PC-3 (cell line): ENCODE data around the gene BBOX1. TPM values are rescaled to one million over a fixed set of nuclear protein-coding genes. Genes with fewer than 3 reads are reported as not detected.

Experiments
- ATAC-seq: fragments of 200-7000 bp; cut with Tn5 transposase; 2 replicates; pipeline ENCODE4 v1.9.1; 2020; ENCODE audit warnings: mild to moderate bottlenecking, moderate library complexity
- BruUV-seq: library from RNA; stranded (reverse); fragments of 400-500 nt; replicated peaks from 2 replicates; lab custom pipeline; 2021; lab: Mats Ljungman, UMichigan
- CTCF ChIA-PET: fragments of 300-600 bp; sonication (Branson Sonifier 250); formaldehyde crosslinking; loops from one replicate; lab custom pipeline; 2022; ENCODE audit warnings: antibody characterized with exemption; lab: Charles Lee
- POLR2A ChIA-PET: fragments of 300-600 bp; sonication (Branson Sonifier 250); formaldehyde crosslinking; loops from one replicate; lab custom pipeline; 2022; ENCODE audit warnings: antibody characterized with exemption; ENCODE audit not compliant: unreplicated experiment; lab: Charles Lee
- DNase-seq: peaks from one replicate; pipeline ENCODE4 v3.0.0-alpha.2; 2015
- H2AFZ ChIP-seq: fragments of 300-600 bp; sonication (generic); 2 replicates; pipeline ENCODE4 v1.6.0; 2016; ENCODE audit warnings: antibody characterized with exemption, low read length
- H3F3A ChIP-seq: fragments of 300-600 bp; sonication (generic); one replicate; pipeline ENCODE4 v1.6.0; 2017; ENCODE audit warnings: antibody characterized with exemption, low read length, control low read depth, mild to moderate bottlenecking; ENCODE audit not compliant: unreplicated experiment
- H3K27ac ChIP-seq: fragments of 300-600 bp; sonication (generic); 2 replicates; pipeline ENCODE4 v1.5.1; 2016; ENCODE audit warnings: mild to moderate bottlenecking, low read length
- H3K27me3 ChIP-seq: fragments of 300-600 bp; sonication (generic); 2 replicates; pipeline ENCODE4 v1.6.1; 2016; ENCODE audit warnings: low read length, mixed read lengths
- H3K36me3 ChIP-seq: fragments of 300-600 bp; sonication (generic); 2 replicates; pipeline ENCODE4 v1.6.1; 2016; ENCODE audit warnings: low read depth, mixed run types, low read length, mixed read lengths
- H3K4me1 ChIP-seq: fragments of 300-600 bp; sonication (generic); 2 replicates; pipeline ENCODE4 v1.5.1; 2016; ENCODE audit warnings: low read length; ENCODE audit not compliant: insufficient read depth
- H3K4me2 ChIP-seq: fragments of 300-600 bp; sonication (generic); 2 replicates; pipeline ENCODE4 v1.6.0; 2016; ENCODE audit warnings: low read length
- H3K4me3 ChIP-seq: fragments of 300-600 bp; sonication (generic); 2 replicates; pipeline ENCODE4 v1.5.1; 2016; ENCODE audit warnings: mild to moderate bottlenecking, low read length, mixed read lengths
- H3K79me2 ChIP-seq: fragments of 300-600 bp; sonication (generic); 2 replicates; pipeline ENCODE4 v1.6.1; 2017; ENCODE audit warnings: low read length, mixed read lengths
- H3K9ac ChIP-seq: fragments of 300-600 bp; sonication (generic); 2 replicates; pipeline ENCODE4 v1.6.0; 2016; ENCODE audit warnings: mild to moderate bottlenecking, low read length
- H3K9me2 ChIP-seq: fragments of 300-600 bp; sonication (generic); replicated peaks from 2 replicates; pipeline ENCODE4 v1.6.1; 2016; ENCODE audit warnings: mixed run types, low read length, mixed read lengths
- H3K9me3 ChIP-seq: fragments of 300-600 bp; sonication (generic); 2 replicates; pipeline ENCODE4 v1.6.1; 2016; ENCODE audit warnings: low read length, mixed read lengths
- H4K20me1 ChIP-seq: fragments of 300-600 bp; sonication (generic); 2 replicates; pipeline ENCODE4 v1.6.1; 2016; ENCODE audit warnings: low read length, mixed read lengths
- CTCF ChIP-seq: fragments of 300-600 bp; sonication (generic); conservative IDR thresholded peaks from 2 replicates; pipeline ENCODE4 v1.5.1; 2017; ENCODE audit warnings: antibody characterized with exemption, low read depth, mild to moderate bottlenecking, low read length
- EZH2 ChIP-seq: fragments of 300-600 bp; sonication (generic); IDR thresholded peaks from one replicate; pipeline ENCODE4 v1.6.1; 2017; ENCODE audit warnings: antibody characterized with exemption, mild to moderate bottlenecking, low read length; ENCODE audit not compliant: unreplicated experiment
- EZH2phosphoT487 ChIP-seq: fragments of 300-600 bp; sonication (generic); IDR thresholded peaks from 2 replicates; pipeline ENCODE4 v1.6.1; 2018; ENCODE audit warnings: mild to moderate bottlenecking, antibody characterized with exemption, low read length, borderline replicate concordance
- intact Hi-C: fragments of 100-400 bp; cut with micrococcal nuclease; formaldehyde crosslinking; loops from 2 replicates; pipeline ENCODE4 v1.9.0; 2023
- total RNA-seq: library from RNA; depleted of rRNA; stranded (reverse); fragments of >200 nt; gene quantifications from 2 replicates; pipeline ENCODE4 v1.2.3, GENCODE V29; 2014

The BBOX1 gene
- total RNA-seq, 1 experiment from 2014 or later: not detected

GRCh38 chr11:27097551-27097950 lies 56.9 kb downstream of the BBOX1 start:
- H3K9me2 ChIP-seq: no peaks in the 10 kb centered on the region
- TF ChIP-seq EZH2 (no peak), EZH2phosphoT487 (no peak), CTCF (no peak)
- no peak overlapping the region for H3K27ac ChIP-seq
- H3K4me3 ChIP-seq: no peak overlapping the region
- ChIA-PET POLR2A (no interaction called here), CTCF (no interaction called here)
- H3K27me3 ChIP-seq: no peaks in the 10 kb centered on the region
- H3K4me2 ChIP-seq: no peak overlapping the region
- no peaks in the 10 kb centered on the region for H3K79me2 ChIP-seq
- intact Hi-C loops: no loop called here
- ATAC-seq: no peak
- no peaks in the 10 kb centered on the region for H3K36me3 ChIP-seq
- no peak overlapping the region for H3K9ac ChIP-seq
- DNase-seq: no peak
- no peak overlapping the region for H2AFZ ChIP-seq
- BruUV-seq: no TSS peak
- no peaks in the 10 kb centered on the region for H3K4me1 ChIP-seq
- no peaks in the 10 kb centered on the region for H3K9me3 ChIP-seq
- no peaks in the 10 kb centered on the region for H4K20me1 ChIP-seq
- no peaks in the 10 kb centered on the region for H3F3A ChIP-seq

- H3K9me3 ChIP-seq: no peaks in the 10 kb centered on the region
- no peaks in the 10 kb centered on the region for H3F3A ChIP-seq
- TF ChIP-seq EZH2phosphoT487 (no peak), CTCF (no peak), EZH2 (no peak)
- H3K79me2 ChIP-seq: no peaks in the 10 kb centered on the region
- H3K4me2 ChIP-seq: no peak overlapping the region
- no peak overlapping the region for H2AFZ ChIP-seq
- POLR2A ChIA-PET: no interaction called here
- H3K9me2 ChIP-seq: no peaks in the 10 kb centered on the region
- intact Hi-C loops: no loop called here
- no peak overlapping the region for H3K9ac ChIP-seq
- no peak for ATAC-seq
- no peak overlapping the region for H3K4me3 ChIP-seq
- no peak overlapping the region for H3K27ac ChIP-seq
- H3K36me3 ChIP-seq: no peaks in the 10 kb centered on the region
- no peaks in the 10 kb centered on the region for H3K4me1 ChIP-seq
- no TSS peak for BruUV-seq
- peaks cover 8% of the 10 kb centered on the region; the same call in 1 of the 2 replicates for H3K27me3 ChIP-seq
- CTCF ChIA-PET: no interaction called here
- H4K20me1 ChIP-seq: no peaks in the 10 kb centered on the region
- no peak for DNase-seq
These were observed 59.9 kb downstream of the BBOX1 start for GRCh38 chr11:27100534-27100933.

- ATAC-seq: no peak
- intact Hi-C loops: no loop called here
- ChIA-PET CTCF (no interaction called here), POLR2A (no interaction called here)
- Histone ChIP-seq H3K4me3 (no peak overlapping the region), H3K9ac (no peak overlapping the region), H2AFZ (no peak overlapping the region), H3F3A (no peaks in the 10 kb centered on the region), H3K9me2 (no peaks in the 10 kb centered on the region), H3K27me3 (peaks cover 8% of the 10 kb centered on the region; the same call in 1 of the 2 replicates), H4K20me1 (no peaks in the 10 kb centered on the region), H3K9me3 (no peaks in the 10 kb centered on the region), H3K4me2 (no peak overlapping the region), H3K4me1 (no peaks in the 10 kb centered on the region), H3K36me3 (no peaks in the 10 kb centered on the region), H3K27ac (no peak overlapping the region), H3K79me2 (no peaks in the 10 kb centered on the region)
- no peak for DNase-seq
- TF ChIP-seq EZH2: no peak
- no TSS peak for BruUV-seq
These were observed 66.9 kb downstream of the BBOX1 start for GRCh38 chr11:27107548-27107947.
